ENCODE measurements around the gene FAM170A.

FAM170A gene

GRCh38 chr5:119614838-119615237 lies 14.5 kb upstream of the FAM170A start:
- ChIA-PET POLR2A (no interaction called here), CTCF (no interaction called here)
- no peak for TF ChIP-seq CTCF (IDR thresholded peaks at IDR 0.05; ENCODE audit: control extremely low read depth, extremely low read depth, low read depth, missing control alignments)
- DNase-seq (ENCODE audit: extremely low spot score): no peak

- CTCF ChIA-PET: no interaction called here
- POLR2A ChIA-PET: no interaction called here
- no peak for TF ChIP-seq CTCF (IDR thresholded peaks at IDR 0.05; ENCODE audit: control extremely low read depth, extremely low read depth, low read depth, missing control alignments)
- no peak for DNase-seq (ENCODE audit: extremely low spot score)
Measured at GRCh38 chr5:119626086-119626485, 3.3 kb upstream of the FAM170A start.

- POLR2A ChIA-PET: no interaction called here
- DNase-seq (ENCODE audit: extremely low spot score): no peak
- CTCF ChIA-PET: no interaction called here
- TF ChIP-seq CTCF (IDR thresholded peaks at IDR 0.05; ENCODE audit: control extremely low read depth, extremely low read depth, low read depth, missing control alignments): no peak
Measured at GRCh38 chr5:119630752-119631440, 1.5 kb downstream of the FAM170A start.

GRCh38 chr5:119631660-119632059 lies 2.3 kb downstream of the FAM170A start:
- POLR2A ChIA-PET: no interaction called here
- DNase-seq (ENCODE audit: extremely low spot score): no peak
- CTCF ChIA-PET: interaction anchor here (0.9 kb wide), 1 partner anchor 10 kb away, joined by 3 read pairs; no protein-coding TSS in a partner anchor
- no peak for TF ChIP-seq CTCF (IDR thresholded peaks at IDR 0.05; ENCODE audit: control extremely low read depth, extremely low read depth, low read depth, missing control alignments)

- ChIA-PET POLR2A (no interaction called here), CTCF (no interaction called here)
- no peak for TF ChIP-seq CTCF (IDR thresholded peaks at IDR 0.05; ENCODE audit: control extremely low read depth, extremely low read depth, low read depth, missing control alignments)
- DNase-seq (ENCODE audit: extremely low spot score): no peak
Measured at GRCh38 chr5:119651486-119651885, 22.1 kb downstream of the FAM170A start.

- CTCF ChIA-PET: no interaction called here
- POLR2A ChIA-PET: no interaction called here
- no peak for DNase-seq (ENCODE audit: extremely low spot score)
- TF ChIP-seq CTCF (IDR thresholded peaks at IDR 0.05; ENCODE audit: control extremely low read depth, extremely low read depth, low read depth, missing control alignments): no peak
Measured at GRCh38 chr5:119655061-119655460, 25.7 kb downstream of the FAM170A start.

Measured in GM10248 (cell line).